Peyer's patch (tissue), 4 donors: ENCODE measurements around the gene DHRS3.

Experiments
- POLR2A ChIP-seq, 2 donors: fragments of 450-650 bp; IDR thresholded peaks; one replicate each; pipeline ENCODE4 v1.5.1; 2017; ENCODE audit warnings: antibody characterized with exemption in 2 of 2, mild to moderate bottlenecking in 2 of 2, moderate library complexity in 2 of 2
- TF ChIP-seq, protein P1 (sequence below), 6 experiments: fragments of 450-650 bp in 4 of 6; fragments of 200-600 bp in 2 of 6; sonication (generic) in 1 of 6; IDR thresholded peaks; one replicate each; pipeline ENCODE4 v1.5.1; 2017 to 2019; ENCODE audit warnings: antibody characterized with exemption in 6 of 6, mild to moderate bottlenecking in 3 of 6, moderate library complexity in 1 of 6

DNA sequence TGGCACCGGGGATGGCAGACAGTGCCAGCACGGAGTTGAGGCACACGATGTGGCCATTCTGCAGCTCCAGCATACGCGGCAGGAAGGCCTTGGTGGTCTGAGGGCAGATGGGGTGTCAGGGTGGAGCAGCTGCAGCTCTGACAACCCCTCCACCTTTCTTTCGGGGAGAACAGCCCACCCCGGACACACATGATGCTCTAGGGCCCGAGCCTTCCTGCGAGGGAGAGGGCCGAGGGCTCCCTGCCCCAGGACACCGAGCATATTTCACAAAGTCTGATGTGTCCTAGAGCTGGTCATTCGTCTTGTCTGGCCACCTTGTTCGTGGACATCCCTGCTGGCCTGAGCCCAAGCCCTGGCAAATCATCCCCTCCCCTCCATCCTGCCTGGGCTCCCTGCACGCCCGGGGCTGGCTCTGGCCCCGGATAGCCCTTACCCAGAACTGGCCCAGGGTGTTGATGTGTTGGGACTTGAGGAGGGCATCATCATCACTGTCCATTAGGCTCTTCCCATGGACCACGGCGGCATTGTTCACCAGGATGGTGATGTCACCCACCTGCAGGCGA is 39.1 kb downstream of the DHRS3 start:
- TF ChIP-seq POLR2A (IDR thresholded peaks at IDR 0.05) = no peak
- TF ChIP-seq, protein P1, sequence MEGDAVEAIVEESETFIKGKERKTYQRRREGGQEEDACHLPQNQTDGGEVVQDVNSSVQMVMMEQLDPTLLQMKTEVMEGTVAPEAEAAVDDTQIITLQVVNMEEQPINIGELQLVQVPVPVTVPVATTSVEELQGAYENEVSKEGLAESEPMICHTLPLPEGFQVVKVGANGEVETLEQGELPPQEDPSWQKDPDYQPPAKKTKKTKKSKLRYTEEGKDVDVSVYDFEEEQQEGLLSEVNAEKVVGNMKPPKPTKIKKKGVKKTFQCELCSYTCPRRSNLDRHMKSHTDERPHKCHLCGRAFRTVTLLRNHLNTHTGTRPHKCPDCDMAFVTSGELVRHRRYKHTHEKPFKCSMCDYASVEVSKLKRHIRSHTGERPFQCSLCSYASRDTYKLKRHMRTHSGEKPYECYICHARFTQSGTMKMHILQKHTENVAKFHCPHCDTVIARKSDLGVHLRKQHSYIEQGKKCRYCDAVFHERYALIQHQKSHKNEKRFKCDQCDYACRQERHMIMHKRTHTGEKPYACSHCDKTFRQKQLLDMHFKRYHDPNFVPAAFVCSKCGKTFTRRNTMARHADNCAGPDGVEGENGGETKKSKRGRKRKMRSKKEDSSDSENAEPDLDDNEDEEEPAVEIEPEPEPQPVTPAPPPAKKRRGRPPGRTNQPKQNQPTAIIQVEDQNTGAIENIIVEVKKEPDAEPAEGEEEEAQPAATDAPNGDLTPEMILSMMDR (IDR thresholded peaks at IDR 0.05) = no peak
